Measurements from ENCODE around the gene ABCA6. TPM values are rescaled to one million over a fixed set of nuclear protein-coding genes. Genes with fewer than 3 reads are reported as not detected.

ABCA6 gene
- total and polyA plus RNA-seq, 12 donors: 5.4 to 45.4 (median 15.4) TPM

GRCh38 chr17:69159418-69159817, 17.7 kb upstream of the ABCA6 start:
- Histone ChIP-seq H3K4me1 (replicated peaks in 1 of 2) (no peaks in the 10 kb centered on the region), H3K4me3 (no peak overlapping the region), H3K27ac (no peak overlapping the region), H3K9me3 (replicated peaks in 1 of 3) (peaks cover 0 to 7% (median 0%) of the 10 kb centered on the region in 3 donors), H3K36me3 (replicated peaks in 1 of 2) (no peaks in the 10 kb centered on the region), H3K27me3 (no peaks in the 10 kb centered on the region)
- no peak for TF ChIP-seq POLR2A (IDR thresholded peaks at IDR 0.05)
- no peak for TF ChIP-seq CTCF (IDR thresholded peaks at IDR 0.05)
- intact Hi-C loops (cut with DNase I): no loop called here
- no peak for DNase-seq

GRCh38 chr17:69154267-69154666, 12.6 kb upstream of the ABCA6 start:
- intact Hi-C loops (cut with DNase I): no loop called here
- peak in 1 of 7 donors; percentile 14 for DNase-seq
- Histone ChIP-seq H3K27me3 (no peaks in the 10 kb centered on the region), H3K36me3 (replicated peaks in 1 of 2) (no peaks in the 10 kb centered on the region), H3K9me3 (replicated peaks in 1 of 3) (peaks cover 0 to 7% (median 0%) of the 10 kb centered on the region in 3 donors), H3K4me3 (no peak overlapping the region), H3K27ac (no peak overlapping the region), H3K4me1 (replicated peaks in 1 of 2) (no peaks in the 10 kb centered on the region)
- TF ChIP-seq CTCF (IDR thresholded peaks at IDR 0.05): no peak
- TF ChIP-seq POLR2A (IDR thresholded peaks at IDR 0.05): no peak
- 80 to 92% (median 89%) methylated on average over 2 of the region's 2 CpGs for WGBS, 4 donors

GRCh38 chr17:69150333-69150732, 8.6 kb upstream of the ABCA6 start:
- no peak overlapping the region for H3K4me3 ChIP-seq
- no peaks in the 10 kb centered on the region for H3K27me3 ChIP-seq
- H3K4me1 ChIP-seq (replicated peaks in 1 of 2): no peaks in the 10 kb centered on the region
- H3K36me3 ChIP-seq (replicated peaks in 1 of 2): no peaks in the 10 kb centered on the region
- H3K27ac ChIP-seq: no peak overlapping the region
- H3K9me3 ChIP-seq (replicated peaks in 1 of 3): peaks cover 0 to 7% (median 0%) of the 10 kb centered on the region in 3 donors
- intact Hi-C loops (cut with DNase I): no loop called here
- WGBS, 4 donors: 52 to 69% (median 61%) methylated on average over 1 of the region's 1 CpG
- DNase-seq: no peak
- TF ChIP-seq CTCF (IDR thresholded peaks at IDR 0.05): no peak
- no peak for TF ChIP-seq POLR2A (IDR thresholded peaks at IDR 0.05)

GRCh38 chr17:69147460-69147859, 5.8 kb upstream of the ABCA6 start:
- H3K27me3 ChIP-seq: no peaks in the 10 kb centered on the region
- H3K9me3 ChIP-seq (replicated peaks in 1 of 3): peaks cover 0 to 7% (median 0%) of the 10 kb centered on the region in 3 donors
- no peak for TF ChIP-seq POLR2A (IDR thresholded peaks at IDR 0.05)
- no peak for TF ChIP-seq CTCF (IDR thresholded peaks at IDR 0.05)
- WGBS, 4 donors: 88 to 95% (median 90%) methylated on average over 2 of the region's 2 CpGs
- peaks cover 0 to 10% of the 10 kb centered on the region in 2 donors for H3K4me1 ChIP-seq (replicated peaks in 1 of 2)
- intact Hi-C loops (cut with DNase I): no loop called here
- no peaks in the 10 kb centered on the region for H3K36me3 ChIP-seq (replicated peaks in 1 of 2)
- DNase-seq: no peak
- no peak overlapping the region for H3K27ac ChIP-seq
- H3K4me3 ChIP-seq: no peak overlapping the region
